Measurements from ENCODE around the gene RHOBTB3. TPM values are rescaled to one million over a fixed set of nuclear protein-coding genes. Genes with fewer than 3 reads are reported as not detected.
A peak's percentile ranks its signal among the peaks of the same experiment; 100 is the strongest.

RHOBTB3 gene
- total RNA-seq, 1 donor = 82.2 TPM

DNA sequence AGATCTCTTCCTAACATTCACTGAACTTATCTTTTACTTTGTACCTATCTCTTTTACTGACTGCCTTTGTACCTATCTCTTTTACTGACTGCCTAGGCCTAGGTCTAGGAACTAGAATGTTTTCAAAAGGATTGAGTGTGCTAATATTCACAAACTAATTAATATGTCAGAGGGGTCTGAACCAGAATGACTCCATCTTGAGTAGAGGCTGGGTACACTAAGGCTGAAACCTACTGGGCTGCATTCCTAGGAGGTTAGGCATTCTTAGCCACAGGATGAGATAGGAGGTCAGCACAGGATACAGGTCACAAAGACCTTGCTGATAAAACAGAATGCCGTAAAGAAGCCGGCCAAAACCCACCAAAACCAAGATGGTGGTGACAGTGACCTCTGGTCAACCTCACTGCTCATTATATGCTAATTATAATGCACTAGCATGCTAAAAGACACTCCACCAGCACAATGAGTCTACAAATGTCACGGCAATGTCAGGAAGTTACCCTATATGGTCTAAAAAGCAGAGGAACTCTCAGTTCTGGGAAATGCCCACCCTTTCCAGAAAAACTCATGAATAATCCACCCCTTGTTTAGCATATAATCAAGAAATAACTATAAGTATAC, 2.5 kb upstream of the RHOBTB3 start:
- no peak for DNase-seq (ENCODE audit: low read depth)
- TF ChIP-seq, protein P1, sequence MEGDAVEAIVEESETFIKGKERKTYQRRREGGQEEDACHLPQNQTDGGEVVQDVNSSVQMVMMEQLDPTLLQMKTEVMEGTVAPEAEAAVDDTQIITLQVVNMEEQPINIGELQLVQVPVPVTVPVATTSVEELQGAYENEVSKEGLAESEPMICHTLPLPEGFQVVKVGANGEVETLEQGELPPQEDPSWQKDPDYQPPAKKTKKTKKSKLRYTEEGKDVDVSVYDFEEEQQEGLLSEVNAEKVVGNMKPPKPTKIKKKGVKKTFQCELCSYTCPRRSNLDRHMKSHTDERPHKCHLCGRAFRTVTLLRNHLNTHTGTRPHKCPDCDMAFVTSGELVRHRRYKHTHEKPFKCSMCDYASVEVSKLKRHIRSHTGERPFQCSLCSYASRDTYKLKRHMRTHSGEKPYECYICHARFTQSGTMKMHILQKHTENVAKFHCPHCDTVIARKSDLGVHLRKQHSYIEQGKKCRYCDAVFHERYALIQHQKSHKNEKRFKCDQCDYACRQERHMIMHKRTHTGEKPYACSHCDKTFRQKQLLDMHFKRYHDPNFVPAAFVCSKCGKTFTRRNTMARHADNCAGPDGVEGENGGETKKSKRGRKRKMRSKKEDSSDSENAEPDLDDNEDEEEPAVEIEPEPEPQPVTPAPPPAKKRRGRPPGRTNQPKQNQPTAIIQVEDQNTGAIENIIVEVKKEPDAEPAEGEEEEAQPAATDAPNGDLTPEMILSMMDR (IDR thresholded peaks at IDR 0.05; ENCODE audit: insufficient read depth, low read length) = no peak
- no peak overlapping the region for H3K4me3 ChIP-seq (ENCODE audit: low read depth, low read length)

DNA sequence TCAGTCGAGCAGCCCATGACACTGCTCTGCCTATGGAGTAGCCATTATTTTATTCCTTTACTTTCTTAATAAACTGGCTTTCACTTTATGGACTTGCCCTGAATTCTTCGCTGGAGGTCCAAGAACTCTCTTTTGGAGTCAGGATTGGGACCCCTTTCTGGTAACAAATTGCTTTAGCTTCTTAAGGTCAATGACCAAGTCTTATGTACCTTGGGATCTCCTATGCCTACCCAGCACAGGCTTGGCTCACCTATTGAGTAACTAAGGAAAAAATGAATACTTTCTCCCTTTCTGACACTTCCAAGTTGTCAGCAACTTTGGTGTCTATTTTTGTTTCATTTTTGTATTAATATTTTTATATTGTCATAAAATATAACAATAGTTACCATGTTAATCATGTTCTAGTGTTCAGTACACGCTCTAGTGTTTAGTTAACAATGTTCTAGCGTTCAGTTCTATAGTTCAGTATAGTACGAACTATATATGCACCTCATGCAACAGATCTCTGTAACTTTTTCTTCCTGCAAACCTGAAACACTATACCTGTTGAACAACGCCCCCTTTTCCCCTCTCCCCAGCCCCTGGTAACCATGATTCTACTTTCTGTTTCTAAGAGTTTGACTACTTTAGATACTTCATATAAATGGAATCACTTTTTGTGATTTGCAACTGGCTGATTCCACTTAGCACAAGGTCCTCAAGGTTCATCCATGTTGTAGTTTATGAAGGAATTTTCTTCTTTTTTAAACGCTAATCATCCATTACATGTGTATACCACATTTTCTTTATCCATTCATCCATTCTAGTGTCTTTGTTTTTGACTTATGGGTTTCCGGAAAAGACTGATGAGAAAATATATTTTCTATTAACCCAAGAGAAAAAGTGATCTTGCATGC, 1.8 kb upstream of the RHOBTB3 start:
- no peak overlapping the region for H3K4me3 ChIP-seq (ENCODE audit: low read depth, low read length)
- DNase-seq (ENCODE audit: low read depth) = no peak
- TF ChIP-seq, protein P1 (IDR thresholded peaks at IDR 0.05; ENCODE audit: insufficient read depth, low read length) = no peak

DNA sequence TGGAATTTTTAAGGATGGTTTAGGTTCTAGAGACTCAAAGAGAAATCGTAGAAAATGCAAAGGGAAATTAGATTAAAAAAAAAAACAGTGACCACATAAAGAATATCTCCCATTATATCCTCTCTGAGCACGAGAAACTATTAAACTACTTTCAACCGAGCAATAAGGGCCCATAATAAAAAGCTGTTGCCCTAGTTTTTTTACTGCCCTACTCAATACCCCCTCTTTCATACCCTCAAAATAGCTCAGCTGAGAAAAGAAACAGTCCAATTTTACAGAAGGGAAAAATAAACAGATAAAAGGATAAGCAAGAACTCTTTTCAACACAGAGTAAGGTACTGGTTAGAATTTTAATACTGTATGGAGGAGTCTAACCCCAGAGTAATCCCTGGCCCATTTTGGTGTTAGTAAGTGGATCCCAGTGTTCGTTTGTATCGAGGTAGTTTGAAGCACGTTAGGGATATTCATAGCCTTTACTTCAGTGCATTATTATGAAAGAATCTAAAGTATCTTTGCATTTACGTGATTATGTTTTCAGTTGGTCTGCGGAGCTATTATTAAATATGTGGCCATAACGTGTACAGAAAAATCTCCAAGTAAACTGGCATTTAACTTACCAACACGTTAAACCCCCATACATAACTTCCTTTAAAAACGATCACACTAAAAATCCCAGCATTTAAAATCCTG, 980 bp upstream of the RHOBTB3 start:
- TF ChIP-seq, protein P1 (IDR thresholded peaks at IDR 0.05; ENCODE audit: insufficient read depth, low read length) = no peak
- peak overlapping the region; percentile 88 for H3K4me3 ChIP-seq (ENCODE audit: low read depth, low read length)
- no peak for DNase-seq (ENCODE audit: low read depth)

DNA sequence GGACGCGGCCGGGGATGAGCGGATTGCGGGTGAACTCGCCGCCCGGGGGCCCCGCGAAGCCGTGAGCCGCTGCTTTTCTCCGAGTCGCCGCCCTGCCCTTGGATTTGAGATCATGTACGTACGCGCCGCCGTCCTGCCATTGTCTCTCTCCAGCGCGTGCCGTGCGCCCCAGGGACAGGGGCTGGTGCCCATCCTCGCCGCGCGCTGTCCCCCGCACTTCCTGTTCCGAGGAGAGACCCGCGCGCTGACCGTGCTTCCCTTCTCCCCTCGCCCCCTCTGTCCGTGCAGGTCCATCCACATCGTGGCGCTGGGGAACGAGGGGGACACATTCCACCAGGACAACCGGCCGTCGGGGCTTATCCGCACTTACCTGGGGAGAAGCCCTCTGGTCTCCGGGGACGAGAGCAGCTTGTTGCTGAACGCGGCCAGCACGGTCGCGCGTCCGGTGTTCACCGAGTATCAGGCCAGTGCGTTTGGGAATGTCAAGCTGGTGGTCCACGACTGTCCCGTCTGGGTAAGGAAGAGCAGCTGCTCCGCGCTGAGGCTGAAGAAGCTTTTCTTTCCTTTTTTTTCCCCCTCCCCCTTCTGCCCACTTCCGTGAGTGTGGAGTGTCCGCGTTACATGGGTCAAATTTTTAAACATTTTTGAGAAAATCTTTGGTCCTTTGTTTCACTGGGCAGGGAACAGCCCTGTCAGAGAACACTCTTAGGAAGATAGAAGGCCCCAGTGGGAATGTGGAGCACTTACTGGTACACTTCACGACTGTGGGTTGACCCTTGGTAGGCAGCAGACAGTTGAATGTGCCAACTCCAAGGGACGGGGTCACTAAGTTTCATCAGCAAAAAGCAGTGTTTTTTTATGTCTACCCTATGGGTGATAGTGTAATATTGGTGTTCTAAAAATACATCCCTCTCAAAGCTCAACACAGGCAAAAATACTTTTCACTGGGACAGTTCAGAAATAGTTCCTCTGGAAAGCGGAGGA, 727 bp downstream of the RHOBTB3 start:
- TF ChIP-seq, protein P1 (IDR thresholded peaks at IDR 0.05; ENCODE audit: insufficient read depth, low read length) = no peak
- H3K4me3 ChIP-seq (ENCODE audit: low read depth, low read length) = peak overlapping the region; percentile 88
- DNase-seq (ENCODE audit: low read depth) = peak; percentile 60

DNA sequence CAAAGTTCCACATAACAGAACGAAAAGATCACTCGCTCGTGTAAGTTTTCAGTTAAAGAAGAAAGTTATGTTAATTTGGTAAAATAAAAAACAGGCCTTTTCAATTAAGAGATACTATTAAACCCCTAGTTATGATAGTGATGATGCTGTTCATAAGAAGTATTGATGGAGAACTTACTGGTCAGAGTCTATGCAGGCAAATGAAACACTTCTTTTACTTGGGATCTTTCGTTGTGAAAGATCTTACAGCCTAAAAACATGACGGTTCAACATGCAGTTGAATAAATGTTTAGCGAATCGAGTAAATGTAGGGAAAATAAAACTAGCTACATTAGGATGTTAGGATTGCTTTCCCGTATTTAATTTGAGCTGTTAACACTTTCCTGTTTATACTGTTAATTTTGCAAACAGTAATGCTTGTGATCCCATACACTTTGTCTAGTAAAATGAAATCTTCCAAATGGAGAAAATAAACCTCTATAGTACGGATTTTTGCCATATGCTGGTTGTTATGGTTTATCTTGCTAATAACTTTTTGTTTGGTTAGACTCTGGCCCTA, 2.0 kb downstream of the RHOBTB3 start:
- H3K4me3 ChIP-seq (ENCODE audit: low read depth, low read length) = peak overlapping the region; percentile 88
- DNase-seq (ENCODE audit: low read depth) = peak; percentile 54
- TF ChIP-seq, protein P1 (IDR thresholded peaks at IDR 0.05; ENCODE audit: insufficient read depth, low read length) = no peak

All from fibroblast of the aortic adventitia (primary cell).